MCF 10A (cell line): ENCODE results near the gene TMEM145. TPM values are rescaled to one million over a fixed set of nuclear protein-coding genes. Genes with fewer than 3 reads are reported as not detected.

Experiments
- BruUV-seq: library from RNA; stranded (reverse); fragments of 400-500 nt; replicated peaks from 2 replicates; lab custom pipeline; 2021; lab: Mats Ljungman, UMichigan
- CTCF ChIA-PET: fragments of 300-600 bp; sonication (Branson Sonifier 250); formaldehyde crosslinking; extraction: SDS; loops from one replicate; lab custom pipeline; 2021; ENCODE audit warnings: antibody characterized with exemption, inconsistent platforms; lab: Yijun Ruan, JAX
- POLR2A ChIA-PET: fragments of 300-600, 350-650 bp; sonication (Branson Sonifier 250); formaldehyde crosslinking; extraction: SDS; loops from one replicate; lab custom pipeline; 2020; ENCODE audit warnings: antibody characterized with exemption, inconsistent platforms; lab: Yijun Ruan, JAX
- DNase-seq: peaks from one replicate; pipeline ENCODE4 v3.0.0-alpha.2; 2018; ENCODE audit not compliant: unreplicated experiment
- H3K27ac Mint-ChIP-seq: one replicate; pipeline ENCODE4 v1.8.0; 2022; ENCODE audit warnings: mild to moderate bottlenecking, low read depth, mixed read lengths; ENCODE audit not compliant: unreplicated experiment
- H3K27me3 Mint-ChIP-seq: one replicate; pipeline ENCODE4 v1.8.0; 2022; ENCODE audit warnings: mixed read lengths; ENCODE audit not compliant: insufficient read depth, unreplicated experiment
- H3K36me3 Mint-ChIP-seq: one replicate; pipeline ENCODE4 v1.8.0; 2022; ENCODE audit warnings: mild to moderate bottlenecking, moderate library complexity, mixed read lengths; ENCODE audit not compliant: insufficient read depth, unreplicated experiment
- H3K4me1 Mint-ChIP-seq: one replicate; pipeline ENCODE4 v1.8.0; 2022; ENCODE audit warnings: mixed read lengths; ENCODE audit not compliant: insufficient read depth, unreplicated experiment
- H3K4me3 Mint-ChIP-seq: one replicate; pipeline ENCODE4 v1.8.0; 2022; ENCODE audit warnings: mild to moderate bottlenecking, moderate library complexity, mixed read lengths; ENCODE audit not compliant: unreplicated experiment
- H3K9me3 Mint-ChIP-seq: one replicate; pipeline ENCODE4 v1.8.0; 2022; ENCODE audit warnings: mixed read lengths; ENCODE audit not compliant: unreplicated experiment
- CTCF ChIP-seq: fragments of 200-600 bp; IDR thresholded peaks from one replicate; pipeline ENCODE4 v1.8.0; 2022; ENCODE audit warnings: antibody characterized with exemption, mild to moderate bottlenecking; ENCODE audit not compliant: unreplicated experiment
- intact Hi-C: fragments of 100-400 bp; cut with micrococcal nuclease; formaldehyde crosslinking; loops from 2 replicates; pipeline ENCODE4 v1.14.1; 2022
- total RNA-seq: library from RNA; stranded (reverse); gene quantifications from 2 replicates; pipeline ENCODE4 v1.2.3, GENCODE V29; 2022

The TMEM145 gene
- total RNA-seq, 1 experiment from 2014 or later: not detected

GRCh38 chr19:42317535-42317934 lies 4.4 kb downstream of the TMEM145 start:
- peaks cover 12% of the 10 kb centered on the region for H3K4me1 Mint-ChIP-seq
- no peaks in the 10 kb centered on the region for H3K9me3 Mint-ChIP-seq
- peaks cover 6% of the 10 kb centered on the region for H3K36me3 Mint-ChIP-seq
- H3K4me3 Mint-ChIP-seq: no peak overlapping the region
- DNase-seq: no peak
- ChIA-PET CTCF (interaction anchor here (0.7 kb wide), 1 partner anchor 192 kb away, joined by 3 read pairs; no protein-coding TSS in a partner anchor), POLR2A (no interaction called here)
- intact Hi-C loops: no loop called here
- no peak for TF ChIP-seq CTCF
- H3K27me3 Mint-ChIP-seq: peaks cover 13% of the 10 kb centered on the region
- H3K27ac Mint-ChIP-seq: no peak overlapping the region
- no TSS peak for BruUV-seq

- Mint-ChIP-seq H3K36me3 (no peaks in the 10 kb centered on the region), H3K4me3 (no peak overlapping the region), H3K27me3 (no peaks in the 10 kb centered on the region), H3K9me3 (no peaks in the 10 kb centered on the region), H3K27ac (no peak overlapping the region), H3K4me1 (peaks cover 10% of the 10 kb centered on the region)
- no peak for TF ChIP-seq CTCF
- POLR2A ChIA-PET: interaction anchor here (0.9 to 1.4 kb wide), 2 partner anchors 76 to 109 kb away, joined by 3 read pairs; no protein-coding TSS in a partner anchor
- intact Hi-C loops: loop anchor here (10.0 kb wide), 1 partner anchor 218 kb away; no protein-coding TSS in a partner anchor
- CTCF ChIA-PET: interaction anchor here (0.7 to 1.6 kb wide), 6 partner anchors 9 to 213 kb away, joined by 3 to 6 read pairs (median 4); partner anchors contain the start of genes POU2F2 and TMEM145
- no peak for DNase-seq
- BruUV-seq: no TSS peak
These were observed 9.2 kb downstream of the TMEM145 start for GRCh38 chr19:42322305-42322704.

GRCh38 chr19:42323473-42323851 lies 10.4 kb downstream of the TMEM145 start:
- no peak for TF ChIP-seq CTCF
- no peaks in the 10 kb centered on the region for H3K36me3 Mint-ChIP-seq
- no peak overlapping the region for H3K4me3 Mint-ChIP-seq
- ChIA-PET POLR2A (interaction anchor here (0.7 to 1.4 kb wide), 2 partner anchors 13 to 77 kb away, joined by 3 read pairs; no protein-coding TSS in a partner anchor), CTCF (interaction anchor here (0.6 to 1.6 kb wide), 5 partner anchors 30 to 214 kb away, joined by 3 to 6 read pairs (median 5); no protein-coding TSS in a partner anchor)
- no peaks in the 10 kb centered on the region for H3K27me3 Mint-ChIP-seq
- intact Hi-C loops: loop anchor here (10.0 kb wide), 1 partner anchor 219 kb away; no protein-coding TSS in a partner anchor
- no peaks in the 10 kb centered on the region for H3K9me3 Mint-ChIP-seq
- H3K4me1 Mint-ChIP-seq: peaks cover 14% of the 10 kb centered on the region
- DNase-seq: no peak
- no peak overlapping the region for H3K27ac Mint-ChIP-seq
- BruUV-seq: no TSS peak

GRCh38 chr19:42323852-42324654 lies 10.9 kb downstream of the TMEM145 start:
- peaks cover 14% of the 10 kb centered on the region for H3K4me1 Mint-ChIP-seq
- TF ChIP-seq CTCF: no peak
- no peaks in the 10 kb centered on the region for H3K36me3 Mint-ChIP-seq
- no TSS peak for BruUV-seq
- DNase-seq: no peak
- H3K4me3 Mint-ChIP-seq: no peak overlapping the region
- no peak overlapping the region for H3K27ac Mint-ChIP-seq
- H3K27me3 Mint-ChIP-seq: no peaks in the 10 kb centered on the region
- POLR2A ChIA-PET: interaction anchor here (0.7 to 1.4 kb wide), 2 partner anchors 12 to 78 kb away, joined by 3 read pairs; no protein-coding TSS in a partner anchor
- CTCF ChIA-PET: interaction anchor here (0.6 to 1.3 kb wide), 4 partner anchors 30 to 79 kb away, joined by 3 to 5 read pairs (median 4); no protein-coding TSS in a partner anchor
- intact Hi-C loops: loop anchor here (10.0 kb wide), 1 partner anchor 219 kb away; no protein-coding TSS in a partner anchor
- no peaks in the 10 kb centered on the region for H3K9me3 Mint-ChIP-seq
